ENCODE measurements around the gene TRMT10A.

TRMT10A gene

GRCh38 chr4:99608417-99608816 is 44.6 kb upstream of the TRMT10A start:
- Histone ChIP-seq H3K18ac (ENCODE audit: low read depth in 1 of 2, low read length in 2 of 2) (no peak overlapping the region), H4K8ac (ENCODE audit: low read length) (no peak overlapping the region), H2BK120ac (ENCODE audit: low read depth, low read length) (no peak overlapping the region), H3K36me3 (ENCODE audit: control insufficient read depth in 1 of 2, insufficient read depth in 2 of 2, low read depth in 1 of 2, low read length in 2 of 2) (no peaks in the 10 kb centered on the region), H4K91ac (ENCODE audit: low read length) (no peak overlapping the region), H3K27ac (ENCODE audit: low read length, poor library complexity, severe bottlenecking) (no peak overlapping the region), H2BK5ac (ENCODE audit: low read depth, low read length, poor library complexity, severe bottlenecking) (no peak overlapping the region), H3K23ac (ENCODE audit: low read length in 2 of 2) (no peak overlapping the region), H3K4me3 (ENCODE audit: insufficient read depth in 1 of 2, low read depth in 1 of 2, low read length in 2 of 2) (no peak overlapping the region), H2AFZ (ENCODE audit: low read depth, low read length) (no peak overlapping the region), H3K4me1 (ENCODE audit: control insufficient read depth, insufficient read depth, low read depth, low read length) (no peaks in the 10 kb centered on the region), H3K27me3 (ENCODE audit: control insufficient read depth in 1 of 2, insufficient read depth in 1 of 2, low read length in 2 of 2) (peaks cover 0 to 7% of the 10 kb centered on the region in 2 experiments), H3K14ac (ENCODE audit: low read length in 2 of 2) (no peak overlapping the region), H3K9me3 (ENCODE audit: control insufficient read depth, low read length) (no peaks in the 10 kb centered on the region), H2BK15ac (ENCODE audit: low read depth, poor library complexity, severe bottlenecking) (no peak overlapping the region), H3K9ac (ENCODE audit: low read length) (no peak overlapping the region), H3K4ac (ENCODE audit: low read depth in 1 of 2, low read length in 2 of 2) (no peak overlapping the region), H3K4me2 (ENCODE audit: low read length, poor library complexity, severe bottlenecking) (no peak overlapping the region), H2AK5ac (ENCODE audit: low read length, severe bottlenecking) (no peak overlapping the region), H2BK12ac (ENCODE audit: low read length in 2 of 2) (no peak overlapping the region), H3K79me1 (replicated peaks; ENCODE audit: low read length, poor library complexity, severe bottlenecking) (no peaks in the 10 kb centered on the region)
- 93% methylated on average over 5 of the region's 5 CpGs for WGBS
- DNase-seq: no peak

- Histone ChIP-seq H2AK5ac (ENCODE audit: low read length, severe bottlenecking) (no peak overlapping the region), H2BK120ac (ENCODE audit: low read depth, low read length) (no peak overlapping the region), H3K79me1 (replicated peaks; ENCODE audit: low read length, poor library complexity, severe bottlenecking) (no peaks in the 10 kb centered on the region), H3K18ac (ENCODE audit: low read depth in 1 of 2, low read length in 2 of 2) (no peak overlapping the region), H4K8ac (ENCODE audit: low read length) (no peak overlapping the region), H3K9me3 (ENCODE audit: control insufficient read depth, low read length) (no peaks in the 10 kb centered on the region), H3K4me2 (ENCODE audit: low read length, poor library complexity, severe bottlenecking) (no peak overlapping the region), H3K4me1 (ENCODE audit: control insufficient read depth, insufficient read depth, low read depth, low read length) (no peaks in the 10 kb centered on the region), H3K27ac (ENCODE audit: low read length, poor library complexity, severe bottlenecking) (no peak overlapping the region), H3K27me3 (ENCODE audit: control insufficient read depth in 1 of 2, insufficient read depth in 1 of 2, low read length in 2 of 2) (peaks cover 0 to 7% of the 10 kb centered on the region in 2 experiments), H3K4me3 (ENCODE audit: insufficient read depth in 1 of 2, low read depth in 1 of 2, low read length in 2 of 2) (no peak overlapping the region), H2BK5ac (ENCODE audit: low read depth, low read length, poor library complexity, severe bottlenecking) (no peak overlapping the region), H2BK12ac (ENCODE audit: low read length in 2 of 2) (no peak overlapping the region), H3K14ac (ENCODE audit: low read length in 2 of 2) (no peak overlapping the region), H3K36me3 (ENCODE audit: control insufficient read depth in 1 of 2, insufficient read depth in 2 of 2, low read depth in 1 of 2, low read length in 2 of 2) (no peaks in the 10 kb centered on the region), H4K91ac (ENCODE audit: low read length) (no peak overlapping the region), H3K4ac (ENCODE audit: low read depth in 1 of 2, low read length in 2 of 2) (no peak overlapping the region), H3K9ac (ENCODE audit: low read length) (no peak overlapping the region), H2AFZ (ENCODE audit: low read depth, low read length) (no peak overlapping the region), H2BK15ac (ENCODE audit: low read depth, poor library complexity, severe bottlenecking) (no peak overlapping the region), H3K23ac (ENCODE audit: low read length in 2 of 2) (no peak overlapping the region)
- DNase-seq: no peak
- WGBS: 72% methylated on average over 2 of the region's 2 CpGs
These were observed 42.9 kb upstream of the TRMT10A start for GRCh38 chr4:99606716-99607115.

GRCh38 chr4:99594818-99595217 is 31.0 kb upstream of the TRMT10A start:
- Histone ChIP-seq H2AK5ac (ENCODE audit: low read length, severe bottlenecking) (no peak overlapping the region), H3K36me3 (ENCODE audit: control insufficient read depth in 1 of 2, insufficient read depth in 2 of 2, low read depth in 1 of 2, low read length in 2 of 2) (no peaks in the 10 kb centered on the region), H3K9ac (ENCODE audit: low read length) (no peak overlapping the region), H3K4me1 (ENCODE audit: control insufficient read depth, insufficient read depth, low read depth, low read length) (no peaks in the 10 kb centered on the region), H2BK15ac (ENCODE audit: low read depth, poor library complexity, severe bottlenecking) (no peak overlapping the region), H3K9me3 (ENCODE audit: control insufficient read depth, low read length) (no peaks in the 10 kb centered on the region), H3K4ac (ENCODE audit: low read depth in 1 of 2, low read length in 2 of 2) (no peak overlapping the region), H2BK12ac (ENCODE audit: low read length in 2 of 2) (no peak overlapping the region), H3K23ac (ENCODE audit: low read length in 2 of 2) (no peak overlapping the region), H3K27me3 (ENCODE audit: control insufficient read depth in 1 of 2, insufficient read depth in 1 of 2, low read length in 2 of 2) (no peaks in the 10 kb centered on the region), H3K4me3 (ENCODE audit: insufficient read depth in 1 of 2, low read depth in 1 of 2, low read length in 2 of 2) (no peak overlapping the region), H2AFZ (ENCODE audit: low read depth, low read length) (no peak overlapping the region), H4K8ac (ENCODE audit: low read length) (no peak overlapping the region), H3K27ac (ENCODE audit: low read length, poor library complexity, severe bottlenecking) (no peak overlapping the region), H3K14ac (ENCODE audit: low read length in 2 of 2) (no peak overlapping the region), H4K91ac (ENCODE audit: low read length) (no peak overlapping the region), H2BK120ac (ENCODE audit: low read depth, low read length) (no peak overlapping the region), H2BK5ac (ENCODE audit: low read depth, low read length, poor library complexity, severe bottlenecking) (no peak overlapping the region), H3K4me2 (ENCODE audit: low read length, poor library complexity, severe bottlenecking) (no peak overlapping the region), H3K18ac (ENCODE audit: low read depth in 1 of 2, low read length in 2 of 2) (no peak overlapping the region), H3K79me1 (replicated peaks; ENCODE audit: low read length, poor library complexity, severe bottlenecking) (no peaks in the 10 kb centered on the region)
- no peak for DNase-seq
- WGBS: 96% methylated on average over 2 of the region's 2 CpGs

- Histone ChIP-seq H3K9me3 (ENCODE audit: control insufficient read depth, low read length) (no peaks in the 10 kb centered on the region), H3K23ac (ENCODE audit: low read length in 2 of 2) (no peak overlapping the region), H4K91ac (ENCODE audit: low read length) (no peak overlapping the region), H3K27ac (ENCODE audit: low read length, poor library complexity, severe bottlenecking) (no peak overlapping the region), H3K9ac (ENCODE audit: low read length) (no peak overlapping the region), H2BK5ac (ENCODE audit: low read depth, low read length, poor library complexity, severe bottlenecking) (no peak overlapping the region), H3K18ac (ENCODE audit: low read depth in 1 of 2, low read length in 2 of 2) (no peak overlapping the region), H3K4me1 (ENCODE audit: control insufficient read depth, insufficient read depth, low read depth, low read length) (no peaks in the 10 kb centered on the region), H3K27me3 (ENCODE audit: control insufficient read depth in 1 of 2, insufficient read depth in 1 of 2, low read length in 2 of 2) (no peaks in the 10 kb centered on the region), H3K36me3 (ENCODE audit: control insufficient read depth in 1 of 2, insufficient read depth in 2 of 2, low read depth in 1 of 2, low read length in 2 of 2) (no peaks in the 10 kb centered on the region), H3K4me2 (ENCODE audit: low read length, poor library complexity, severe bottlenecking) (no peak overlapping the region), H4K8ac (ENCODE audit: low read length) (no peak overlapping the region), H3K4ac (ENCODE audit: low read depth in 1 of 2, low read length in 2 of 2) (no peak overlapping the region), H2AFZ (ENCODE audit: low read depth, low read length) (no peak overlapping the region), H2AK5ac (ENCODE audit: low read length, severe bottlenecking) (no peak overlapping the region), H3K14ac (ENCODE audit: low read length in 2 of 2) (no peak overlapping the region), H3K79me1 (replicated peaks; ENCODE audit: low read length, poor library complexity, severe bottlenecking) (no peaks in the 10 kb centered on the region), H3K4me3 (ENCODE audit: insufficient read depth in 1 of 2, low read depth in 1 of 2, low read length in 2 of 2) (no peak overlapping the region), H2BK15ac (ENCODE audit: low read depth, poor library complexity, severe bottlenecking) (no peak overlapping the region), H2BK120ac (ENCODE audit: low read depth, low read length) (no peak overlapping the region), H2BK12ac (ENCODE audit: low read length in 2 of 2) (no peak overlapping the region)
- DNase-seq: no peak
- WGBS: 92% methylated on average over 4 of the region's 4 CpGs
These were observed 30.2 kb upstream of the TRMT10A start for GRCh38 chr4:99593781-99594641.

All from mesenchymal stem cell (in vitro differentiated cells and primary cell).